Ishikawa (cell line): Measurements from ENCODE around the gene ADSL.

Experiments
- CEBPB ChIP-seq: IDR thresholded peaks from 2 replicates; pipeline ENCODE4 v1.6.1; 2012
- EGR1 ChIP-seq: IDR thresholded peaks from 2 replicates; pipeline ENCODE4 v1.6.1; 2012
- EP300 ChIP-seq: IDR thresholded peaks from 2 replicates; pipeline ENCODE4 v1.6.1; 2012; ENCODE audit warnings: borderline replicate concordance
- FOXM1 ChIP-seq: IDR thresholded peaks from 2 replicates; pipeline ENCODE4 v1.6.1; 2012; ENCODE audit warnings: low read depth, borderline replicate concordance
- MAX ChIP-seq: IDR thresholded peaks from 2 replicates; pipeline ENCODE4 v1.6.1; 2012
- RAD21 ChIP-seq: IDR thresholded peaks from 2 replicates; pipeline ENCODE4 v1.6.1; 2012; ENCODE audit warnings: low read depth
- REST ChIP-seq: IDR thresholded peaks from 2 replicates; pipeline ENCODE4 v1.6.1; 2012; ENCODE audit warnings: low read depth, mild to moderate bottlenecking
- TAF1 ChIP-seq: IDR thresholded peaks from 2 replicates; pipeline ENCODE4 v1.6.1; 2012; ENCODE audit warnings: low read depth, mild to moderate bottlenecking
- YY1 ChIP-seq: IDR thresholded peaks from 2 replicates; pipeline ENCODE4 v1.6.1; 2012; ENCODE audit warnings: low read depth
- ZBTB7A ChIP-seq: IDR thresholded peaks from 2 replicates; pipeline ENCODE4 v1.6.1; 2012; ENCODE audit warnings: low read depth
- TF ChIP-seq, protein P1 (sequence below): IDR thresholded peaks from 2 replicates; pipeline ENCODE4 v1.6.1; 2012

- TF ChIP-seq EGR1 (0 out of 2 replicates have a peak, but pooled peaks have one; percentile 6), FOXM1 (no peak), MAX (0 out of 2 replicates have a peak, but pooled peaks have one; percentile 24), REST (no peak), EP300 (peak; percentile 68; the same call in 1 of the 2 replicates), RAD21 (peak; percentile 19; the same call in 1 of the 2 replicates), TAF1 (no peak), CEBPB (no peak), YY1 (no peak), ZBTB7A (no peak)
- TF ChIP-seq, protein P1, sequence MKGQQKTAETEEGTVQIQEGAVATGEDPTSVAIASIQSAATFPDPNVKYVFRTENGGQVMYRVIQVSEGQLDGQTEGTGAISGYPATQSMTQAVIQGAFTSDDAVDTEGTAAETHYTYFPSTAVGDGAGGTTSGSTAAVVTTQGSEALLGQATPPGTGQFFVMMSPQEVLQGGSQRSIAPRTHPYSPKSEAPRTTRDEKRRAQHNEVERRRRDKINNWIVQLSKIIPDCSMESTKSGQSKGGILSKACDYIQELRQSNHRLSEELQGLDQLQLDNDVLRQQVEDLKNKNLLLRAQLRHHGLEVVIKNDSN, result no peak
Measured at GRCh38 chr22:40396882-40397281, 50.6 kb downstream of the ADSL start.
